Osteoblast (primary cell): ENCODE data around the gene PCYOX1L. TPM values are rescaled to one million over a fixed set of nuclear protein-coding genes. Genes with fewer than 3 reads are reported as not detected.

ENCODE experiments used
- DNase-seq: peaks from one replicate; pipeline ENCODE4 v3.0.0; 2011; ENCODE audit warnings: low spot score, mixed read lengths; ENCODE audit not compliant: insufficient read length; ENCODE audit errors: missing footprints
- H2AFZ ChIP-seq: 2 replicates; pipeline ENCODE4 v1.6.0; 2011; ENCODE audit warnings: mild to moderate bottlenecking, low read length
- H3K27ac ChIP-seq: 2 replicates; pipeline ENCODE4 v1.5.1; 2011; ENCODE audit warnings: mild to moderate bottlenecking, low read depth, low read length, moderate library complexity
- H3K27me3 ChIP-seq: 2 replicates; pipeline ENCODE4 v1.6.0; 2012; ENCODE audit warnings: mild to moderate bottlenecking, control low read depth, inconsistent platforms, low read length, moderate library complexity; ENCODE audit not compliant: insufficient read depth
- H3K36me3 ChIP-seq: 2 replicates; pipeline ENCODE4 v1.5.1; 2011; ENCODE audit warnings: mild to moderate bottlenecking, low read length, control low read depth, moderate library complexity; ENCODE audit not compliant: insufficient read depth
- H3K4me1 ChIP-seq: 2 replicates; pipeline ENCODE4 v1.5.1; 2011; ENCODE audit warnings: mild to moderate bottlenecking, low read length, control low read depth, moderate library complexity; ENCODE audit not compliant: insufficient read depth
- H3K4me2 ChIP-seq: 2 replicates; pipeline ENCODE4 v1.6.0; 2011; ENCODE audit warnings: mild to moderate bottlenecking, low read length; ENCODE audit not compliant: insufficient read depth
- H3K4me3 ChIP-seq: fragments of 200-600 bp; sonication (generic); 3 replicates; pipeline ENCODE4 v1.5.1; 2012; ENCODE audit warnings: mild to moderate bottlenecking, low read length, inconsistent platforms; ENCODE audit not compliant: insufficient read depth
- H3K79me2 ChIP-seq: 2 replicates; pipeline ENCODE4 v1.6.0; 2012; ENCODE audit warnings: mild to moderate bottlenecking, low read length, control low read depth, inconsistent platforms; ENCODE audit not compliant: insufficient read depth
- H3K9me3 ChIP-seq: 2 replicates; pipeline ENCODE4 v1.5.1; 2011; ENCODE audit warnings: low read depth, low read length, control low read depth
- H4K20me1 ChIP-seq: 2 replicates; pipeline ENCODE4 v1.6.0; 2012; ENCODE audit warnings: mild to moderate bottlenecking, low read length, control low read depth; ENCODE audit not compliant: insufficient read depth
- total RNA-seq: library from RNA; depleted of rRNA; stranded (reverse); fragments of >200 nt; gene quantifications from 2 replicates; pipeline ENCODE4 v1.2.3, GENCODE V29; 2012
- TF ChIP-seq, protein P1 (sequence below): IDR thresholded peaks from 2 replicates; pipeline ENCODE4 v1.5.1; 2011; ENCODE audit warnings: mild to moderate bottlenecking, low read depth, low read length, moderate library complexity; ENCODE audit errors: extremely low read depth

Gene PCYOX1L
- total RNA-seq, 1 donor = 4.3 TPM

DNA sequence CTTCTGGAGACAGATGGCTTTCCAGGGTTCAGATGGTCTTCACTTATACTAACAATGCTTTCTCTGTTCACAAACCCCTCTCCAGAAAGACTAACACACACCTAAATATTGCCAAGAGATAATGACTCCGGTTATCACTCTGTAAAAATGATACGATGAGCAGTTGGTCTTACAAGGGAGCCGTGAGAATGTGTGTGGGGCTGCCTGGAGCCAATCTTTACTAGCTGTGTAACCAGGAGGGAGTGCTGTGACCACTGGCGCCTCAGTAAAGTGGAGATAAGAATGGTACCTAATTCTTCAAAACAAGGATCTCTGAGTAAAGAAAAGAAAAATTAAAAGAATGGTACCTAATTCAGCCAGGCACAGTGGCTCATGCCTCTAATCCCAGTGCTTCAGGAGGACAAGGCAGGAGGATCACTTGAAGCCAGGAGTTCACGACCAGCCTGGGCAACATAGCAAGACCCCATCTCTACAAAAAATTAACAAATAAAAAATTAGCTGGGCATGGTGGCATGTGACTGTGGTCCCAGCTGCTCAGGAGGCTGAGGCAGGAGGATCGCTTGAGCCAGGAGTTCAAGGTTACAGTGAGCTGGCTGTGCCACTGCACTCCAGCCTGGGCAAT is 61.2 kb downstream of the PCYOX1L start:
- no peaks in the 10 kb centered on the region for H3K27me3 ChIP-seq
- H3K9me3 ChIP-seq = no peaks in the 10 kb centered on the region
- TF ChIP-seq, protein P1, sequence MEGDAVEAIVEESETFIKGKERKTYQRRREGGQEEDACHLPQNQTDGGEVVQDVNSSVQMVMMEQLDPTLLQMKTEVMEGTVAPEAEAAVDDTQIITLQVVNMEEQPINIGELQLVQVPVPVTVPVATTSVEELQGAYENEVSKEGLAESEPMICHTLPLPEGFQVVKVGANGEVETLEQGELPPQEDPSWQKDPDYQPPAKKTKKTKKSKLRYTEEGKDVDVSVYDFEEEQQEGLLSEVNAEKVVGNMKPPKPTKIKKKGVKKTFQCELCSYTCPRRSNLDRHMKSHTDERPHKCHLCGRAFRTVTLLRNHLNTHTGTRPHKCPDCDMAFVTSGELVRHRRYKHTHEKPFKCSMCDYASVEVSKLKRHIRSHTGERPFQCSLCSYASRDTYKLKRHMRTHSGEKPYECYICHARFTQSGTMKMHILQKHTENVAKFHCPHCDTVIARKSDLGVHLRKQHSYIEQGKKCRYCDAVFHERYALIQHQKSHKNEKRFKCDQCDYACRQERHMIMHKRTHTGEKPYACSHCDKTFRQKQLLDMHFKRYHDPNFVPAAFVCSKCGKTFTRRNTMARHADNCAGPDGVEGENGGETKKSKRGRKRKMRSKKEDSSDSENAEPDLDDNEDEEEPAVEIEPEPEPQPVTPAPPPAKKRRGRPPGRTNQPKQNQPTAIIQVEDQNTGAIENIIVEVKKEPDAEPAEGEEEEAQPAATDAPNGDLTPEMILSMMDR = no peak
- no peak for DNase-seq
- peaks cover 80% of the 10 kb centered on the region for H3K79me2 ChIP-seq
- peaks cover 98% of the 10 kb centered on the region for H3K36me3 ChIP-seq
- H3K4me1 ChIP-seq = peaks cover 92% of the 10 kb centered on the region
- H3K4me3 ChIP-seq = no peak overlapping the region
- H4K20me1 ChIP-seq = peaks cover 85% of the 10 kb centered on the region
- peak overlapping the region; percentile 67 for H3K27ac ChIP-seq
- no peak overlapping the region for H2AFZ ChIP-seq
- H3K4me2 ChIP-seq = peak overlapping the region; percentile 16

Other genes starting within 250 kb of the PCYOX1L start
- gene ABLIM3, start 216.6 kb upstream of the PCYOX1L start, total RNA-seq = 5.8 and 7.4 TPM in 2 replicates
- 1.1 and 1.5 TPM in 2 replicates for gene AFAP1L1, start 86.2 kb upstream of the PCYOX1L start, total RNA-seq
- gene GRPEL2, start 12.5 kb upstream of the PCYOX1L start, total RNA-seq = 34.7 and 34.8 TPM in 2 replicates
- 0.29 TPM in 1 of 2 replicates, not detected in the other for gene IL17B, start 21.2 kb downstream of the PCYOX1L start, total RNA-seq
- 444 and 497 TPM in 2 replicates for gene CSNK1A1, start 193.4 kb downstream of the PCYOX1L start, total RNA-seq
- gene ARHGEF37, start 223.5 kb downstream of the PCYOX1L start, total RNA-seq = 0.72 and 0.88 TPM in 2 replicates